Measurements from ENCODE around the gene CDH24. TPM values are rescaled to one million over a fixed set of nuclear protein-coding genes. Genes with fewer than 3 reads are reported as not detected.

Gene CDH24
- polyA plus RNA-seq, 1 donor, result 3.8 TPM

DNA sequence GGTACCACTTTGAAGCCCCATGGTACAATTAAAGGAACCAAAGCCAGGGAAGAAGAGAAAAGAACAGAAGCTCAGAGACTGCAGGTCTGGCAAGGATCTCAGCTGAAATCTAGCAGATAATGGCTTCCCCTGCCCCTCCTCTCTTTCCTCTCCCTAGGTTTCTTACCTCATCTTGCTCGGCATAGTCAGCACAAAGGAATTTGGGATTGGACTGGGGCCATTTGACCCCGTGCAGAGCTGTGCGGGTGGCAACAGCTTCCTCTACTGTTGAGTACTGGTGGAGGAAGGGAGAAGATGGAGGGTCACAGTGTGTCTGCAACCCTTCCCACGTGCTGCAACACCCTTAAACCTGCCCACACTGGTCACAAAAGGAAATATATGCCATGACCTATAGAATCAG lies 4.7 kb upstream of the CDH24 start:
- DNase-seq (ENCODE audit: low read depth), result no peak

DNA sequence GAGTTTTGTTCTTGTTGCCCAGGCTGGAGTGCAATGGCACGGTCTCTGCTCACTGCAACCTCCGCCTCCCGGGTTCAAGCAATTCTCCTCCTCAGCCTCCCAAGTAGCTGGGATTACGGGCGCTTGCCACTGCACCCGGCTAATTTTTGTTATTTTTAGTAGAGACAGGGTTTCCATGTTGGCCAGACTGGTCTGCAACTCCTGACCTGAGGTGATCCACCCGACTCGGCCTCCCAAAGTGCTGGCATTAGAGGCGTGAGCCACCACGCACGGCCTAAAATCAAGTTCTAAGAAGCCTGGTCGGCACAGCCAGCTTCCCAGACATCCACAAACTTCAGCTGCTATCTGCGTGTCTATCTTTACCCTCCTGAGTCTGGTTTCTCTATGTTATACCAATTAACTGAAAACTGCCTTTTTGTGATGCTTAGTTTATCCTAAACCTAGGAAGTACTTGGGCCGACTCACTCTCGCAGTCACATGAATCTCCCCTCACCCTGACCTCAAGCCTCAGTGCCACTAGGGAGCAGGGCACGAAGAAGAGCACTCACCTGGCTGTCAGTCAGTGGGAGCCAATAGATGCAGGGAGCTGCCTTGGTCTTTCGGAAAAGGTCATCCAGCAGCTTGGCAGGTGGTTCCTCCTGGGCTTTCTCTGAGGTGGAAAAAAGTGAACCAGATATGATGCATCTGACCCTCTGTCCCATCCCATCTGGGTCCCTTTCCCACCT lies 3.4 kb upstream of the CDH24 start:
- no peak for DNase-seq (ENCODE audit: low read depth)

- DNase-seq (ENCODE audit: low read depth), result no peak
Measured at GRCh38 chr14:23058654-23059504, 1.6 kb upstream of the CDH24 start.

GRCh38 chr14:23057757-23058653 lies 685 bp upstream of the CDH24 start:
- DNase-seq (ENCODE audit: low read depth), result peak; percentile 57

DNA sequence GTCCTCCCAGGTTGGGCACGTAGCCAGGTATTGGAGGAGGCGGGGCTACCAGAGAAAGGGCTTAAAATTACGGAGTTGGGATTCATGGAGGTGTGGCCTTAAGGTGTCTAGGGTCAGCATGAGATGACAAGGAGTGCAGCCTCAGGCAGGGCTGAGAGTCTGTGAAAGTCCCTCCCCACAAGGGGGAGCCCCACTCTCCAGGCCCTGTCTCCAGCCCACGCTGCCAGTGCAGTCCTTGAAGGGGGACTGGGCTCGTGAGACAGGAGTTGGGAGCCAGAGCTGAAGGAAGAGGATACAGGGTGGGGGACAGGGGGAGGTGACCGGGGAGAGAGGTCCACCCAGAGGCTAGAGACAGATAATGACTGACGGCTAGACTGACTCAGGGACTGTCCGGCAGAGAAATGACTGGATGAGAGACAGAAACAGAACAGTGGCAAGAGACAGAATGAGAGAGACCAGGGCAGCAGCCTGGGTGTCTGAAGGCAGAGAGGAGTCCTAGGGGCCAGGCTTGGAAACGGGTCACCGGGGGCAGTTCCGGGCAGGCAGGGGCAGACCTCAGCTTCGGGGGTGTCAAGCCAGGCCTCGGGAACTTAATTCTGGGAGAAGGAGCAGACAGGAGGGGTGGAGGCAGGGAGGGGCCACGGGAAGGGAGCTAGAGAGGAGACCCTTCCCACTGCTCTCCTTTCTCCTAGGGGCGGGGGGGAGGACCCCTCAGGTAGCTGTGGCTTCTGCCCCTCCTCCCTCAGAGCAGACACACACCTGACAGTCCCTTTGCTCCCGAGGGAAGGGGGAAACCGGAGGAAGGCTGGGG lies 970 bp downstream of the CDH24 start:
- DNase-seq (ENCODE audit: low read depth), result no peak

- no peak for DNase-seq (ENCODE audit: low read depth)
Measured at GRCh38 chr14:23055621-23056144, 1.6 kb downstream of the CDH24 start.

- DNase-seq (ENCODE audit: low read depth), result no peak
Measured at GRCh38 chr14:23055147-23055550, 2.2 kb downstream of the CDH24 start.

DNA sequence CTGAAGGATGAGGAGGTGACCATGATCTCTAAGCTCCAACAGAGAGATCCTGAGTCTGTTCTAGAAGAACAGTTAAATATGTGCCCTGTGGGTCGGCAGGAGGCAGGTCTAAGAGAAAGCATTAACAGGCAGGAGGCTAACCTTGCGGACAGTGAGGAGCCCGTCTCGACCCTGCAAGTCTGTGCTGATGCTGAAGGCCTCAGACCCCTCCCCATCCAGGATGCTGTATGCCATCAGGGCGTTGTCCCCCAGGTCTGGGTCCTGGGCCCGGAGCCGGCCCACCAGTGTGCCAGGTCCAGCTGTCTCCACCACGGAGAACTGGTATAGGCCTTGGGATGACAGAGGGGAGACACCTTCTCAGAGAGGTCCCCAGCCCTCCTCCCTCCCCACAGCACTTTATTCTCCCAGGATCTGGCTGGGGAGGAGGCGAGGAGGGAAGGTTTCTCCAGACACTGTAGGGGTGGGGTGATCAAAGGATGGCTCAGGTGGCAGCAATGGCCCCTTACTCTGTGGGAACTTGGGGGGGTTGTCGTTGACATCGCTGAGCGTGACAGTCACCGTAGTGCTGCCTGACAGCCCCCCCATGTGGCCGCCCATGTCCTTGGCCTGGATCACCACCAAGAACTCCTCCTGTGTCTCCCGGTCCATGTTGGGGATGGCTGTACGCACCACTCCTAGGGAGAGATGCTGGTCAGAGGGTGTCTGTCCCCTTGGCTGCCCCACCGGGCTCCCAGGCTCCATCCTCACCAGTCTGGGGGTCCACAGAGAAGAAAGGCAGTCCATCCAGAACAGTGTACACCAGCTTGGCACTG lies 3.1 kb downstream of the CDH24 start:
- no peak for DNase-seq (ENCODE audit: low read depth)

GRCh38 chr14:23053426-23053825 lies 3.9 kb downstream of the CDH24 start:
- DNase-seq (ENCODE audit: low read depth), result no peak

GRCh38 chr14:23052671-23053070 lies 4.6 kb downstream of the CDH24 start:
- no peak for DNase-seq (ENCODE audit: low read depth)

DNA sequence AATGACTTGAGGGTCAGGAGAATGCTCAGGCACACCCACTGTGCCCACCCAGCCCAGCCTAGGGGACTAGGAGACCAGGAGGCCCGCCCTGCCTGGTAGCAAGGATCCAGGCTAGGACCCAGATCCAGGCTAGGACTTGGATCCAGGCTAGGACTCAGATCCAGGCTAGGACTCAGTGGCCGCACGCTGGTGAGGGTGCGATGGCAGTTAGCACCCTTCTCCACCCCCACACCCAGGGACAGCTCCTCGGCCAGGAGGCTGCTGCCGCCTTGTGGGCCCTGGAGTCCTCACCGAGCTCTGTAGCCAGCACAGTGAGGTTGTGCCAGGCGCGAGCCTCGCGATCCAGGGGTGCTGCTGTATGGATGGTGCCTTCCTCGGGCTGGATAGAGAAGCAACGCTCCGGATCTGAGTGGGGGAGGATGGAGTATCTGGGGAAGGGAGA lies 5.1 kb downstream of the CDH24 start:
- no peak for DNase-seq (ENCODE audit: low read depth)

GRCh38 chr14:23051141-23052057 lies 5.9 kb downstream of the CDH24 start:
- no peak for DNase-seq (ENCODE audit: low read depth)

- no peak for DNase-seq (ENCODE audit: low read depth)
Measured at GRCh38 chr14:23049011-23049410, 8.3 kb downstream of the CDH24 start.

DNA sequence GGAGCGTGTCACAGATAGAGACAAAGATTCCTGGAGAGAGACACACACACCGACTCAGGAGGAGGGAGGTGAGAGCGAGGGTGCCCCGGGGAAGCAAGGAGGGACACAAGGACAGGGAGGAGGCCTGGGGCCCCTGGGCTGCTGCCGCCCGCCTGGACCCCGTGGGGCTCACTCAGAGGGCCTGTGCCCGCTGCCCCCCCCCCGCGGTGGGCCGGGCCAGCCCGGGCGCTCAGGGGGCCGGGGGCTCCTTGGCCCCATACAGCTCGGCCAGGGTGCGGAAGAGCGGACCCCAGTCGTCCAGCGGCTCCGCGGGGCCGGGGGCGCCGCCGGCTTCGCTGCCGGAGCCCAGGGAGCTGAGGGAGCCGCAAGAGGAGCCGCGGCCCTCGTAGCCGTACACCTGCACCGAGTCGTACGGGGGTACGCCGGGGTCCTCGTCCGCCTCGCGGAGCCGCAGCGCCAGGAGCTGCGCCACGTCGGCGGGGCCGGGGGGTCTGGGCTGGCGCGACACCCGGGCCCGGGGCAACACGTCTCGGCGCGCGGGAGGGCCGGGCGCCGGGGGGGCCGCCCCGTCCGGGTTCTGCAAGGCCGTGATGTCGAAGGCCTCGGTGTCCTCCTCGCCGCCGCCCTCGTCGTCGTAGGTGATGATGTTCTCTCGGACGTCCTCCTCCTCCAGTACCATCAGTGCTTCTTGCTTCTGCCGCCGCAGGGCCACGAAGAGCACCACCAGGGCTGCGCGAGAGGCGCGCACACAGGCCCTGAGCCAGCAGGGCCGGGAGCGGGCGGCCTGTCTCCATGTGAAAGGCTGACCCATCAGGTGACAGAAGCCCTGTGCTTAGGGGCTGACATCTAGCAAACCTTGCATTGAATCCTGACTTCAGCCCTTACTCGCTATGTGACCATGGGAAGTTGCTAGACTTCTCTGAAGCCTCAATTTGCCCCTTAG lies 9.3 kb downstream of the CDH24 start:
- no peak for DNase-seq (ENCODE audit: low read depth)

- DNase-seq (ENCODE audit: low read depth), result no peak
Measured at GRCh38 chr14:23047034-23047634, 10.2 kb downstream of the CDH24 start.

DNA sequence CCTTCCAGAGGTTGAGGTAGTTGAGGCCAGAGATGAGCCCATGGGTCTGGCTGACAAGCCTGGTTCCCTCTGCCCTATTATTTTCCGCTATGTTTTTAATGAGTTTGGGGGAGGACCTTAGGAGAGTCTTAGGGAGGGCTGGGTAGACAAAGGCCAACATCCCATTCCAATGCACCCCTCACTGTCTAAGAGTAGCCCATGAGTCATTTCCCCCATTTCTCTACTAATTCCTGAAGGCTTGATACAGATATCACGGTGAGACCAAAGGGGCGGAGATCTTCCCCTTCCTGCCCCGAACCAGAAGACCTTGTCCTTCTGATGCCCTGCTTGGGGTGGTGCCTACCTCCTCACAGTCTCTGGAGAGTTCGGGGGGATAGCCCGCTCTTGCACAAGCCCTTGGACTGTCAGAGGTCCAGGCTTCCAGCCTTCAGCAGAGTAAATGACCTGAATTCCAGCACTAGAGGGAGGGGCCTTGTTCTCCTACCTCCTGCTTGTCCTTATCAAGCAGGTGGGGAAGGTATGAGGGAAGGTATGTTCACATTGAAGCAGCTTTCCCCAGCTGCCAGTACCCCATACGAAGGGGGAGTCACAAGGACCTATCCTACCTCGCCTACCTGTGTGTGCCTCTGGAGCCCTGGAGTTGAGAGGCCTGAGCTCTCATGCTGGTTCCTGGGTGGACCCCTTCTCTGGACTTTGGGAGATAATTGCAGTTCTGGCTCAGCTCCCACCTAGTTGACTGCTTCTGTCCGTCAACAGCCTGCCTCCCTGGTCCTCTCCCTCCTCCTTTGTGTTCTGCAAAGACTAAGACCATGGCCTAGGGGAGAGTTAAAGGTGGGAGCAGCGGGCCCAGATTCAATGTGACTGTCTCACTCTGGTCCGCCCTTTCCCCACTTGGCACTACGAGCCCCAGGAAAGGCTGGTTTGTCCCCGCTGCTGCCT lies 11.6 kb downstream of the CDH24 start:
- DNase-seq (ENCODE audit: low read depth), result no peak

Measured in forelimb muscle (tissue), 1 donor.